Measurements from ENCODE around the gene CNTNAP2.
"Not testable (repeated sequence)": the region's sequence is repeated elsewhere in the genome, so short reads cannot be mapped to it uniquely, and the experiment has no call there.

Gene CNTNAP2

DNA sequence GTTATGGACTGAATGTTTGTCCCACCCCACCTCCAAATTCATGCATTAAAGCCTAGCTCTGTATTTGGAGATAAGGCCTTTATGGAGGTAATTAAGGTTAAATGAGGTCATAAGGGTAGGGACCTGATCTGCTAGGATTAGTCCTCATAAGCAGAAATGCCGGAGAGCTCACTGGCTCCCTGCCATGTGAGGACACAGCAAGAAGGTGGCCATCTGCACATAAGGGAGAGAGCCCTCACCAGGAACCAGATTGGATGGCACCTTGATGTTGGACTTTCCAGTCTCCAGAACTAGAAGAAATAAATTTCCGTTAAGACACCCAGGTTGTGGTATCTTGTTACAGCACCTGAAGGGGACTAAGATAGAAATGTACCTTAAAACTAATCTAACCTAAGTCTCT is 1657.9 kb downstream of the CNTNAP2 start:
- no peak for DNase-seq (ENCODE audit: low spot score)

- no peak for DNase-seq (ENCODE audit: low spot score)
Measured at GRCh38 chr7:147775516-147776284, 1659.1 kb downstream of the CNTNAP2 start.

GRCh38 chr7:147777309-147777708 is 1660.7 kb downstream of the CNTNAP2 start:
- no peak for DNase-seq (ENCODE audit: low spot score)

GRCh38 chr7:147779949-147780348 is 1663.3 kb downstream of the CNTNAP2 start:
- DNase-seq (ENCODE audit: low spot score): no peak

GRCh38 chr7:147796581-147796980 is 1680.0 kb downstream of the CNTNAP2 start:
- DNase-seq (ENCODE audit: low spot score): no peak

DNA sequence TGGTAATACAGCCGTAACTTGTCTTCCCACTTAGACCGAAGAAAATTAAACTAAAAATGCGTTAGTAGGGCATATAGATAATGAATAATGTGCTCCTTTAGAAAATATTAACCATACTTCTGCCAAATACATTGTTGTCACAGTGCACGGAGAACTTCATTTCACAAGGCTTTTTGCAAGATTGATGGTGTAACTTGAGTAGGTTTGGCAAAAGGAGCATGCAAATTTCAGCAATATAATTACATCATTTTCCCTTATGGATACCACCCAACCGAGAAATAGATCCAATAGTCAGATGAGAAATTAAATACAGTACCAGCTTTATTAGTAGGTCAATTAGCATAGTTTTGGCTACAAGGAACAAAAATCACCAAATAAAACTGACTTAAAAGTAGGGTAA is 1681.4 kb downstream of the CNTNAP2 start:
- DNase-seq (ENCODE audit: low spot score): no peak

DNA sequence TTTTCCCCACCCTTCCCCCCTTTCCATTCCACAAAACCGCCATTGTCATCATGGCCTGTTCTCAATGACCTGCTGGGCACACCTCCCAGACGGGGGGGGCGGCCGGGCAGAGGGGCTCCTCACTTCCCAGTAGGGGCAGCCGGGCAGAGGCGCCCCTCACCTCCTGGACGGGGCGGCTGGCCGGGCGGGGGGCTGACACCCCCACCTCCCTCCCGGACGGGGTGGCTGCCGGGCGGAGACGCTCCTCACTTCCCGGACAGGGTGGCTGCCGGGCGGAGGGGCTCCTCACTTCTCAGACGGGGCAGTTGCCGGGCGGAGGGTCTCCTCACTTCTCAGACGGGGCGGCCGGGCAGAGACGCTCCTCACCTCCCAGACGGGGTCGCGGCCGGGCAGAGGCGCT is 1685.2 kb downstream of the CNTNAP2 start:
- not testable (repeated sequence) for DNase-seq (ENCODE audit: low spot score)

DNA sequence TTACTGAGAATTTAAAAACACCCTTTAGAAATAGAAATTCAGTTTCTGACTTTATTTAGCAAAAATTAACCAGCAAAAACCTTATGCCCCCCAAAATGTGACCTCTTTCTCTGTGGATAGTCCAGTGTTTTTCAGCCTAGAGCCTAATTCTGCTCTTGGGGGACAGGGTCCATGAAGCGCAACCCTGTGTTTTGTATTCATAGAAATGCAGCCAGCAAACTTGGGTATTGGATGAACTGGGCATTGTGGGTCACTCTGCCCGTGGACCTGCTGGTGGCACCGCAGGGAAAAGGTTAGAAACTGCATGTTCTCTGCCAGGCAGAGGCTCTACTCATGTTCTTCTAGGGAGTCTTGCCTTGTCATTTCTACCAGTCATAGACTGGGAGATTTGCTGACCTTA is 1686.5 kb downstream of the CNTNAP2 start:
- DNase-seq (ENCODE audit: low spot score): peak; percentile 19

DNA sequence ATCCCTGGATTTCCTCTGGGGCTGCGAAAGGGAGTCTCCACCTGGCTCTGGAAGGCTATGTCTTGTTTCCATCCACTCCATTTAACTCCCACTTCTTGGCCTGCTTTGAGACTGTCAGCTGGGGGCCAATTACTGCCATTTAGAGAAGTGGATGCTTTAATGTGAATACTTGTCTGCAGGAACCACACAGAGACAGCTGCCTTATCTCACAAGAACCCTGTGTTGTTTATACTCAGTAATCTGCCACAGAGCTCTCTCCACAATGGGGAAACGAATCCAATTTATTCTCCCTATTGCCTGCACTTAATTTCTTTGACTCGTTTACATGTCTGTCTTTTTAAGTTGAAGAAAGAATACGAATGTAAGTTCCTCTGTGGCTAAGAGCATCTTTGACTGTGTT is 1687.0 kb downstream of the CNTNAP2 start:
- DNase-seq (ENCODE audit: low spot score): peak; percentile 41

- DNase-seq (ENCODE audit: low spot score): no peak
Measured at GRCh38 chr7:147804032-147804431, 1687.4 kb downstream of the CNTNAP2 start.

DNA sequence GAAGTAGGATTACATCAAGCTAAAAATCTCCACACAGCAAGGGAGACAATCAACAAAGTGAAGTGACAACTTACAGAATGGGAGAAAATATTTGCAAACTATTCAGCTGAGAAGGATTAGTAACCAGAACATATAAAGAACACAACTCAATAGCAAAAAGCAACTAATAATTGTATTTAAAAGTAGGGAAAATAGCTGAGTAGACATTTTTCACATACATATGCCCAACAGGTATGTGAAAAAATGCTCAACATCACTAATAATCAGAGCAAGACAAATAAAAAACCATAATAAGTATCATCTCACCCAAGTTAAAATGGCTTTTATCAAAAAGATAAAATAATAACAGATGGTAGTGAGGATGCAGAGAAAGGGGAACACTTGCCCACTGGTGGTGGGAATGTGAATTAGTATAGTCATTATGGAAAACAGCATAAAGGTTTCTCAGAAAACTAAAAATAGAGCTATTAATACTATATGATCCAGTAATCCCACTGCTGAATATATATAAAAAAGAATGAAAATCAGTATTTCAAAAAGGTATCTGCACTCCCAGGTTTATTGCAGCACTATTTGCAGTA is 1689.5 kb downstream of the CNTNAP2 start:
- DNase-seq (ENCODE audit: low spot score): no peak

DNA sequence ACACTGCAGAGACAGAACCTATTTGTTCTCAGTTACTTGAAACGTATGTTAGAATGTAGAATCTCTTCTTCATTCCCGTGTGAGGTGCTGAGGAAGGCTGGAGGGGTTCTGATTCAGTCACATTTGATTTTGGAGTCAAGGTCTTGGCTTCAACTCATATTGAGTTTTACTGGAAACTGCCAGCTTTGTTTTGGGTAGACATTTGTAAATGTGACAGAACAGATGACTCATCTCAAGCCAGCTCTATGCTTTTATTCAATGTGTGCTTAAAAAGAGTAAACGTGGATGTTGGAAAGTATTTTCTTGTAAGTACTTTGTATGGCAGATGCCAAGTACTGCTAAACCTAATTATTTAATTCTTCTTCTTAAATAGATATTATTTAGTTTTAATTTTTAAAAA is 1693.2 kb downstream of the CNTNAP2 start:
- no peak for DNase-seq (ENCODE audit: low spot score)

GRCh38 chr7:147810269-147810668 is 1693.7 kb downstream of the CNTNAP2 start:
- no peak for DNase-seq (ENCODE audit: low spot score)

DNA sequence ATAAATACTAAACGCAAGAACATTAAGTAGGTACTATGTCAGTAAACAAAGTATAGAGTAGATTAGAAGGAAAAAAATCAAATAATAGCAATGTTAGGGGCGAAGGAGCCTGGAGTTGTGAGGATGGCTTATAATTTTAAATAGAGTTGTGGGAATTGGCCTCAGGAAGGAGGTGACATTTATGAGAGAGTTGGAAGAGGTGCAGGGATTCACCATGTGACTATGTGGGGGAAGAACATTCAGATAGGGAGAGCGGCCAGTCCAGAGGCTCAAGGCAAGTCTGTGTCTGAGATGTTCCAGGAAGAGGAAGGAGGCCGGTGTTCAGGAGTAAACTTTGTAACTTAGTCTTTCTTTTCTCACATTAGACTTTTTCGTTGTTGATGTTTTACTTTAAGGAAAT is 1695.3 kb downstream of the CNTNAP2 start:
- no peak for DNase-seq (ENCODE audit: low spot score)

DNA sequence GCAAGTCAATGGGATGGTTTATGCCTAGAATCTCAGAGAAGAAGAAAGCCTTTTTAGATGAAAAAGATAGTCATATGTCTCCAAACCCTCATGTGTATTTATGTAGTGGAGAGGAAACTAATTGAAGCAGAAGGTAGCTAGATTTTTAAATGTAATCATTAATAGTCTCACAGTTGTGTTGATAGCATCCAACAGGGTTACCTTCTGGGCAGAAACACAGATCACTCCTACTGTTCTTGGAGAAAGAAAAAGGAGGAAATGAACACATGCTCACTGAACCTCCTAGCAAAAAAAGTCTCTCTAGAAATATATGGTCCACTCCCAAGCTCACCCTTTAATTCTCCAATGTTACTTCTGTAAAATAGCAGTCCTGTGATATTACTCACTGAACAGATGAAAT is 1696.7 kb downstream of the CNTNAP2 start:
- DNase-seq (ENCODE audit: low spot score): no peak

DNA sequence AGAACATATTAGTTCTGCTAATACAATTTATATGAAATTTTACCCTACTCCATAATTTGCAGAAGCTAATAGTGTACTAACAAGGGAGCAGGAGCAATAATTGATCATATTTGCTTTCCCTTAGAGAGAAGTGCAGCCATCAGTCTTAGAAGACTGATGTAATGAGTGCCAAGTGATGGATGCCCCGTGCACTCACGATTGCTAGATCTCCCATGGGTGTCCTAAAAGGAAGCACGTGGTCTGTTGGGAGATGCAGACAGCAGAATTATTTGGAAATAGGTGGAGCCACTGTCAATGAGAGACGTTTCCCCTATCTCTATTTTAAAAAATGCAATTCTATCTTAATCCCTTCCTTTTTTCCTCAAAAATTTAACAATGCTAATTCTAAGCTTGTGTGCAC is 1701.7 kb downstream of the CNTNAP2 start:
- no peak for DNase-seq (ENCODE audit: low spot score)

- no peak for DNase-seq (ENCODE audit: low spot score)
Measured at GRCh38 chr7:147824671-147825070, 1708.1 kb downstream of the CNTNAP2 start.

- DNase-seq (ENCODE audit: low spot score): no peak
Measured at GRCh38 chr7:147829016-147829415, 1712.4 kb downstream of the CNTNAP2 start.

DNA sequence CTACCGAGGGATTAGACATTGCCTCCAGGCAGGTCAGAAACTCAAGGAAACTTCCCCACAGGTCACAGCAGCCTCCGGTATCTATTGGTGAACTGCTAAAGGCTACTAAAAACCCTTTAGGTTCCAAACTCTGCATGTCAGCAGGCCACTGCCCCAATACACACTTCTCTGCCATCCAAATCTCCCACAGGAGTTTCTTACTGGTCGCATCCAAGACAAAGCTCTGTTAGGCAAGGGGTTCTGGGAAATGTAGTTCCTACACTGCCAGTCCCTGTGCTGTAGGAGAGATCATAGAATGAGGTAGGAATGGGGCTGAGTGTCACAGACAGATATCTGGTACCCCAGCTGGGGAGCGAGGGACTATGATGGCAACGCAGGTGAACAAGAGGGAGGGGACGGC is 1717.0 kb downstream of the CNTNAP2 start:
- peak; percentile 21 for DNase-seq (ENCODE audit: low spot score)

GRCh38 chr7:147833970-147834369 is 1717.4 kb downstream of the CNTNAP2 start:
- no peak for DNase-seq (ENCODE audit: low spot score)

GRCh38 chr7:147852833-147853232 is 1736.2 kb downstream of the CNTNAP2 start:
- no peak for DNase-seq (ENCODE audit: low spot score)

GRCh38 chr7:147857152-147858140 is 1740.8 kb downstream of the CNTNAP2 start:
- DNase-seq (ENCODE audit: low spot score): no peak

DNA sequence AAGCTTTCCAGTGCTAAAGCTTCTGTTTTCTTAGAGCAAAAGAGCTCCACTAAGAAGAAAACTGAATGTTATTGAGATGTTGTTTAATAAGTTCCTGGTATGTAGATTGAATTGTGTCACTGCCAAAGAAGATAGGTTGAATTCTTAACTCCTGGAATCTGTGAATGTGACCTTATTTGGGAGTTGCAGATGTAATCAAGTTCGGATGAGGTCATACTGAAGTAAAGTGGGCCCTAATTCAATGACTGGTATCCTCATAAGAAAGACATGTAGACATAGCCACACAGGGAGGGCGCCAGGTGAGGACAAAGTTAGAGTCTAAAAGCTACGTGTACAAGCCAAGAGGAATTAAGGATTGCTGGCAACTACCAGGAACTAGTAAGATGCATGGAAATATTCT is 1741.8 kb downstream of the CNTNAP2 start:
- no peak for DNase-seq (ENCODE audit: low spot score)
